NCI-H1694 treated with DMSO at 0.1 percent for 48 hours (cell line): ENCODE results near the gene ATF4.

Experiments
- DNase-seq: peaks from one replicate; lab custom pipeline; 2025; lab: John Stamatoyannopoulos, UW

Gene ATF4

GRCh38 chr22:39520226-39521105 is at the start of gene ATF4:
Gene ATF4, plus strand, starts transcription at chr22:39520562. Its CDS starts 884 bp downstream, at chr22:39521446.
- no peak for DNase-seq

DNA sequence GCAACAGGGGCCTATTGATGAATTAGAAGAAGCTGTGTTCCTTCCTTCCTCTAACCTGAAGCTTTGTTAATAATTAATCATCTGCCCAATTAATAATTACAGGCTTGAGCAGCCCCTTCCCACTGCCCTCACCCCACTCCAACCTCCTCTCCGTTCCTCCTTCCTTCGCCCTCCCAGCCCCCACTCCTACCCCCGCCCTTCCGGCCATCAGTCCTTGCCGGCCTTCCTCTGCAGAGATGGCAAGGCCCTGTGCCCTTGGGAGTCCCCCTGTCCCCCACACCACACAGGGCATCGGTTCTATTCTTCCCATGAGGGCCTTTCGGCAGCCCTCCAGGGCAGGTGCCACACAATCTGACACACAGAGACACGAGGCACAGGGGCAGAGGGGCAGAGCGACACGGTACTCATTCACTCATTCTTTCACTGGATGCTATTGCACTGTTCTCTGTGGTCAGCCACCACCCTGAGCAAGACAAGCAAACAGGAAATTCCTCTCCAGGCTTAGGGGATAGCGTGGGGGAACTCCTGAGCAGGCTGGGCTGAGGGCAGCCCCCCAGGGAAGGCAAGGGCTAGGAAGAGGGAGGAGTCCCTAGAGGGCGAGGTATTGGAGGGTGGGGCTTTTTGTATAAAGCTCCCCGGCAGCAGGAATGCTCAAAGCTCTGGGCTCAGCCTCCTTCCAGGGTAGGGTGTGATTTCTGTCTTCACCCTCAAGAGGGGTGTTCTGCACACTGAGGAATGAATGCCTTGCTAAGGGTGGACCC is 48.8 kb upstream of the ATF4 start:
- no peak for DNase-seq

- DNase-seq = no peak
Measured at GRCh38 chr22:39472570-39473556, 47.5 kb upstream of the ATF4 start.

DNA sequence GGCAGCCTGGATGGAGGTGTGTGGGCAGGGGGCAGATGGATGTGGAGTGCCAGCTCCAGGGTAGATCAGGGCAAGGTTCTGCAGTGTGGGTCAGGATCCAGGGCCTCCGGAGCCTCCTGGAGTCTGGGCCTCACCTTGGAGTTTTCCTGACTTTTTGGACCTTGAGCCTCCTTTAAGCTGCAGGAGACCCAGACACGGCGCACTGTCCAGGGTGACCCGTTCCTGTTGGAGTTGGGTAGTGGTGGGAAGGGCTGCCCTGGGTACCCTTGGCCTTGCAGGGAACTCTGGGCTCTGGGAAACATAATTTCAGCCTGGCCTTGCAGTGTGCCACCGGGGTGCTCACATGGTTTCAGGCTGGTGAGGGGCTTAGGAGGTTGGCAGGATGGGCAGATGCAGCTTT is 46.5 kb upstream of the ATF4 start:
- no peak for DNase-seq

- DNase-seq = no peak
Measured at GRCh38 chr22:39474351-39475111, 45.8 kb upstream of the ATF4 start.

- no peak for DNase-seq
Measured at GRCh38 chr22:39475337-39475736, 45.0 kb upstream of the ATF4 start.

DNA sequence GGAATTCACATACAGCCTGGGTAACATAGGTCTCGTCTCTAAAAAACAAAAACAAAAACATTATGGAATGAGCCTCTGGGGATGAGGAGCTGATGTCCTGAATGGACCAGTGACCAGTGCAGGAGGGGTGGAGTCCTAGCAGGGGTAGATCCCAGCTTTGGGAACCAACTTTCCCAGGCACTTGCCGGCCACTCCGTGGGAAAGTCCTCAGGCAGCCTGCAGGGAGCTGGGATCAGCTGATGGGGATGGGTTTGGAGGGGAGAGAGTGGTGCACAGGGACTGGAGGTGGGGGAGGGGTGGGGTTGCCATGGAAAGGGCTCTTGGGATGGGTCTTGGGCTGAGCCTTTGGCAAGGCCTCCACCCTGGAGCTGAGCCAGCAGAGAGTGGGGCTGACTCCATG is 44.5 kb upstream of the ATF4 start:
- DNase-seq = no peak

- DNase-seq = no peak
Measured at GRCh38 chr22:39476664-39477063, 43.7 kb upstream of the ATF4 start.

DNA sequence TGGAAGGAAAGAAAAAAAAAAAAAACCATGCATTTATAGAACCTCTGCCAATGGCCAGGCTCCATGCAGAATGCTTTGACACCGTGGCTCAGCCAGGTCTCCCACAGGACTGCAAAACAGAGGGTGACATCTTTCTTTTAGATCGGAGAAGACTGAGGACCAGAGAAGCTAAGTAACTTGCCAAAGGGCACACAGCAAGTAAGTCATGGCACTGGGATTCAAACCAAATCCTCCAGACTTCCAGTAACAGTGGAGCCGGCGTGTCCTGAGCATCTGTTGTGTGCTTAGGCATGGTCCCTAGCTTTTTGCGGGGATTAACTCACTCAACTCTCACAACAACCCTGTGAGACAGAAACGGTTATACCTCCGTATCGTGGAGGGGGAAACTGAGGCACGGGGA is 42.8 kb upstream of the ATF4 start:
- no peak for DNase-seq

- DNase-seq = no peak
Measured at GRCh38 chr22:39478441-39478850, 41.9 kb upstream of the ATF4 start.

DNA sequence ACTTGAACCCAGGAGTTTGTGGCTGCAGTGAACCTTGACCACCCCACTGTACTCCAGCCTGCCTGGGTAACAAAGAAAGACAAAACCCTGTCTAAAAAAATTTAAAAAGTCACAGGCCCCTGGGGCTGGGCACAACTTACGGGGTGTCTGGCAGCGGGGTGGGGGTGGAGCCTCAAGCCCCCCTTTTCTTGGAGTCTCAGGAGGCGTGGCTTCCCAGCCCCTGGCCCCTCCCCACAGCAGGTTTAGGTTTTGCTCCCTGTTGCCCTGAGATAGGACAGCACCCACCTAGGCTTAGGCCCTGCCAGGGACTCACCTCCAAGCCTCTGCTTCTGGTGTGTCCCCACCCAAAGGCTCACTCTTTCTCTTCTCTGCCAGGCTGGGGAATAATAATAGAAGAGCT is 41.1 kb upstream of the ATF4 start:
- DNase-seq = no peak

- no peak for DNase-seq
Measured at GRCh38 chr22:39480557-39480956, 39.8 kb upstream of the ATF4 start.

GRCh38 chr22:39481054-39481453 is 39.3 kb upstream of the ATF4 start:
- DNase-seq = no peak

DNA sequence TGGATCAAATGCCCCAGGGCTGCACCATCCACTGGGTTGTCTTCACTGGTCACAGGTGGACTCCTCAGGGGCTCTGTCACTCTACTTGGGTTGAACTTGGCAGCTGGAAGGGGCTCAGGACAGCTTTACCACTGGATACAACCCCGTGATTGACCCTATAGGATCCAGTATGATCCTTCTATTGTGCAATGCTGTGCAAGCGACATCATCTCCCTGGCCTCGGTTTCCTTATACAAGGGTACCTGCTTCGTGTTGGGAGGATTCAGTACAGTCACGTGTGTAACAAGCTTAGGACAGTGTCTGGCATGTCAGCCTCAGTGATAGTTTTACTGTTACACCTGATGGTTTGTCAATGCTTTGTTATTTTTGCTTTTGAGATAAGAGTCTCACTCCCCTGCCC is 38.8 kb upstream of the ATF4 start:
- DNase-seq = no peak

DNA sequence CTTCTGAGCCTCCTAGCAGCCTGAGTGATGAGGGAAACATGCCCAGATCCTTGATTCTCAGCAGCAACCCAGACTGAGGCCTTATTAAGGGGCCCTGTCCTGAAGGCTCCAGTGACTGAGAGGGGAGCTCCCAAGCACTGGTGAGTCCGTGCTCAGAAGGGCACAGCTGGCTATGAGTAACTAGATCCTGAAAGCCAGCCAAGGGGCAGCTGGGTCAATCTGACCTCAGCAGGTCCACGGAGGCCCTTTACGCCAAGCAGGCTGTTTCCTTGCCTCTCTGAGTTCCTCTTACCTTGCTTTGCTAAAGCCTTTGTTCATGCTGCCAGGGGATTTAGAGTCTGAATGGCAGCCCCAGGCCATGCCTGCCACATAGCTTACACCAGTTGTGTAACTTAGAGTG is 37.6 kb upstream of the ATF4 start:
- DNase-seq = no peak

GRCh38 chr22:39486951-39487825 is 33.2 kb upstream of the ATF4 start:
- no peak for DNase-seq

- no peak for DNase-seq
Measured at GRCh38 chr22:39487826-39488520, 32.4 kb upstream of the ATF4 start.

GRCh38 chr22:39488563-39489083 is 31.7 kb upstream of the ATF4 start:
- DNase-seq = no peak
